SK-N-SH treated with all-trans-retinoic acid at 6 μM for 48 hours (cell line): ENCODE results near the gene MCEE.

ENCODE experiments used
- ATAC-seq: fragments of 200-7000 bp; cut with Tn5 transposase; 3 replicates; pipeline ENCODE4 v1.9.1; 2020; ENCODE audit warnings: mild to moderate bottlenecking, moderate library complexity
- ARNTL ChIP-seq: fragments of 450-650 bp; formaldehyde crosslinking; IDR thresholded peaks from 2 replicates; pipeline ENCODE4 v1.5.0; 2020; ENCODE audit warnings: low read depth, mild to moderate bottlenecking, moderate library complexity, borderline replicate concordance
- BACH2 ChIP-seq: fragments of 250-450 bp; sonication (Bioruptor Pico); IDR thresholded peaks from 2 replicates; pipeline ENCODE4 v1.9.0; 2021; ENCODE audit warnings: mild to moderate bottlenecking, borderline replicate concordance
- CSDC2 ChIP-seq: fragments of 250-450 bp; sonication (Bioruptor Pico); IDR thresholded peaks from 2 replicates; pipeline ENCODE4 v1.5.0; 2020; ENCODE audit warnings: mild to moderate bottlenecking, moderate library complexity
- CSRNP3 ChIP-seq: fragments of 250-450 bp; sonication (Bioruptor Pico); IDR thresholded peaks from 2 replicates; pipeline ENCODE4 v1.5.1; 2021; ENCODE audit warnings: mild to moderate bottlenecking, moderate library complexity
- ESRRG ChIP-seq: fragments of 250-450 bp; sonication (Bioruptor Pico); IDR thresholded peaks from 2 replicates; pipeline ENCODE4 v1.6.1; 2021; ENCODE audit warnings: mild to moderate bottlenecking
- ISL1 ChIP-seq: fragments of 250-450 bp; sonication (Bioruptor Pico); IDR thresholded peaks from 2 replicates; pipeline ENCODE4 v2.1.2; 2022; ENCODE audit warnings: mild to moderate bottlenecking, moderate library complexity
- OSR1 ChIP-seq: fragments of 250-450 bp; sonication (Bioruptor Pico); IDR thresholded peaks from 2 replicates; pipeline ENCODE4 v1.8.0; 2022; ENCODE audit warnings: moderate library complexity, mild to moderate bottlenecking, inconsistent platforms
- POU6F1 ChIP-seq: fragments of 250-450 bp; sonication (Bioruptor Pico); IDR thresholded peaks from 2 replicates; pipeline ENCODE4 v1.8.0; 2021; ENCODE audit warnings: low read depth, mild to moderate bottlenecking, moderate library complexity, borderline replicate concordance
- PPARA ChIP-seq: fragments of 250-450 bp; sonication (Bioruptor Pico); IDR thresholded peaks from 2 replicates; pipeline ENCODE4 v1.5.0; 2020; ENCODE audit warnings: mild to moderate bottlenecking, borderline replicate concordance
- RARB ChIP-seq: fragments of 250-450 bp; sonication (Bioruptor Pico); IDR thresholded peaks from 2 replicates; pipeline ENCODE4 v1.8.0; 2021; ENCODE audit warnings: mild to moderate bottlenecking, moderate library complexity
- SNAI2 ChIP-seq: fragments of 250-450 bp; sonication (Bioruptor Pico); IDR thresholded peaks from 2 replicates; pipeline ENCODE4 v1.5.0; 2020; ENCODE audit warnings: mild to moderate bottlenecking, moderate library complexity
- TCF4 ChIP-seq: fragments of 250-450 bp; sonication (Bioruptor Pico); IDR thresholded peaks from 2 replicates; pipeline ENCODE4 v1.8.0; 2021; ENCODE audit warnings: mild to moderate bottlenecking, moderate library complexity, borderline replicate concordance
- TOX ChIP-seq: fragments of 250-450 bp; sonication (Bioruptor Pico); IDR thresholded peaks from 2 replicates; pipeline ENCODE4 v1.8.0; 2021; ENCODE audit warnings: mild to moderate bottlenecking, moderate library complexity, borderline replicate concordance
- ZC3H10 ChIP-seq: fragments of 250-450 bp; sonication (Bioruptor Pico); IDR thresholded peaks from 2 replicates; pipeline ENCODE4 v1.5.1; 2021; ENCODE audit warnings: mild to moderate bottlenecking, moderate library complexity
- ZFP3 ChIP-seq: fragments of 250-450 bp; sonication (Bioruptor Pico); IDR thresholded peaks from 2 replicates; pipeline ENCODE4 v1.5.0; 2020; ENCODE audit warnings: mild to moderate bottlenecking, moderate library complexity
- ZFP30 ChIP-seq: fragments of 450-650 bp; formaldehyde crosslinking; IDR thresholded peaks from 2 replicates; pipeline ENCODE4 v1.5.0; 2022; ENCODE audit warnings: mild to moderate bottlenecking, moderate library complexity
- ZNF565 ChIP-seq: fragments of 450-650 bp; formaldehyde crosslinking; conservative IDR thresholded peaks from 2 replicates; pipeline ENCODE4 v1.5.0; 2020; ENCODE audit warnings: low read depth, mild to moderate bottlenecking, moderate library complexity
- ZNF70 ChIP-seq: fragments of 450-650 bp; formaldehyde crosslinking; IDR thresholded peaks from 2 replicates; pipeline ENCODE4 v1.5.0; 2020; ENCODE audit warnings: mild to moderate bottlenecking, moderate library complexity
- ZNF8 ChIP-seq: fragments of 450-650 bp; formaldehyde crosslinking; IDR thresholded peaks from 2 replicates; pipeline ENCODE4 v1.5.0; 2020; ENCODE audit warnings: mild to moderate bottlenecking, moderate library complexity
- TF ChIP-seq, protein P1 (sequence below): fragments of 250-450 bp; sonication (Bioruptor Pico); IDR thresholded peaks from 2 replicates; pipeline ENCODE4 v1.5.0; 2020; ENCODE audit warnings: mild to moderate bottlenecking, moderate library complexity

MCEE gene

DNA sequence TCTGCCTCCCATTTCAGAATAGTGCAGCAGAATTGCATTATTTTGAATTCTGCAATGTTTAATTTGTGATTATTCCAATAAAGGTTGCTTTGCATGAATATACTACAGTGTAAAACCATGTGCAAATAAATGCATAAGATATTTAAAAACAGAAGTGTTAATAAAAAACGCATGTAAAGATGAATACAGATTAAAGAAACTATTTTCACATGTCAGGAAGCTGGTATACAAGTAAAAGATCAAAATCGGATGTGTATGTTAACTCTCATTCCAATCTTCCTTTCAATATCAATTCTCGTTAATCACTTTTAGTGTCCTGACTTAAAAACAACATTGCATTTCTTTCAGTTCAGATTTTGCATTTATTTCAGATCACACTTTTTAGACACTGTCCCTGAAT lies 3.1 kb downstream of the MCEE start:
- ATAC-seq = no peak
- no peak for TF ChIP-seq TOX (CRISPR knock-in tag)
- TF ChIP-seq, protein P1, sequence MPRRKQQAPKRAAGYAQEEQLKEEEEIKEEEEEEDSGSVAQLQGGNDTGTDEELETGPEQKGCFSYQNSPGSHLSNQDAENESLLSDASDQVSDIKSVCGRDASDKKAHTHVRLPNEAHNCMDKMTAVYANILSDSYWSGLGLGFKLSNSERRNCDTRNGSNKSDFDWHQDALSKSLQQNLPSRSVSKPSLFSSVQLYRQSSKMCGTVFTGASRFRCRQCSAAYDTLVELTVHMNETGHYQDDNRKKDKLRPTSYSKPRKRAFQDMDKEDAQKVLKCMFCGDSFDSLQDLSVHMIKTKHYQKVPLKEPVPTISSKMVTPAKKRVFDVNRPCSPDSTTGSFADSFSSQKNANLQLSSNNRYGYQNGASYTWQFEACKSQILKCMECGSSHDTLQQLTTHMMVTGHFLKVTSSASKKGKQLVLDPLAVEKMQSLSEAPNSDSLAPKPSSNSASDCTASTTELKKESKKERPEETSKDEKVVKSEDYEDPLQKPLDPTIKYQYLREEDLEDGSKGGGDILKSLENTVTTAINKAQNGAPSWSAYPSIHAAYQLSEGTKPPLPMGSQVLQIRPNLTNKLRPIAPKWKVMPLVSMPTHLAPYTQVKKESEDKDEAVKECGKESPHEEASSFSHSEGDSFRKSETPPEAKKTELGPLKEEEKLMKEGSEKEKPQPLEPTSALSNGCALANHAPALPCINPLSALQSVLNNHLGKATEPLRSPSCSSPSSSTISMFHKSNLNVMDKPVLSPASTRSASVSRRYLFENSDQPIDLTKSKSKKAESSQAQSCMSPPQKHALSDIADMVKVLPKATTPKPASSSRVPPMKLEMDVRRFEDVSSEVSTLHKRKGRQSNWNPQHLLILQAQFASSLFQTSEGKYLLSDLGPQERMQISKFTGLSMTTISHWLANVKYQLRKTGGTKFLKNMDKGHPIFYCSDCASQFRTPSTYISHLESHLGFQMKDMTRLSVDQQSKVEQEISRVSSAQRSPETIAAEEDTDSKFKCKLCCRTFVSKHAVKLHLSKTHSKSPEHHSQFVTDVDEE (CRISPR knock-in tag) = no peak
- TF ChIP-seq ZNF565 (CRISPR knock-in tag) = no peak
- no peak for TF ChIP-seq ARNTL (CRISPR knock-in tag)
- TF ChIP-seq ISL1 (CRISPR knock-in tag) = no peak
- TF ChIP-seq OSR1 (CRISPR knock-in tag) = no peak
- TF ChIP-seq ESRRG (CRISPR knock-in tag) = no peak
- TF ChIP-seq BACH2 (CRISPR knock-in tag) = no peak
- no peak for TF ChIP-seq ZFP30 (CRISPR knock-in tag)
- TF ChIP-seq POU6F1 (CRISPR knock-in tag) = no peak
- no peak for TF ChIP-seq CSRNP3 (CRISPR knock-in tag)
- TF ChIP-seq ZNF8 (CRISPR knock-in tag) = no peak
- TF ChIP-seq TCF4 (CRISPR knock-in tag) = no peak
- no peak for TF ChIP-seq CSDC2 (CRISPR knock-in tag)
- no peak for TF ChIP-seq ZFP3

GRCh38 chr2:71125506-71126294 lies 4.3 kb downstream of the MCEE start:
- no peak for ATAC-seq
- TF ChIP-seq ZNF70 (CRISPR knock-in tag) (no peak), ARNTL (CRISPR knock-in tag) (no peak), RARB (CRISPR knock-in tag) (no peak), TCF4 (CRISPR knock-in tag) (no peak), POU6F1 (CRISPR knock-in tag) (no peak), ZC3H10 (CRISPR knock-in tag) (no peak), ZNF8 (CRISPR knock-in tag) (no peak), ESRRG (CRISPR knock-in tag) (no peak), ZFP3 (no peak)

- TF ChIP-seq ESRRG (CRISPR knock-in tag) (no peak), TOX (CRISPR knock-in tag) (no peak), SNAI2 (CRISPR knock-in tag) (no peak), CSDC2 (CRISPR knock-in tag) (no peak), CSRNP3 (CRISPR knock-in tag) (no peak), POU6F1 (CRISPR knock-in tag) (no peak), PPARA (CRISPR knock-in tag) (no peak)
- no peak for ATAC-seq
Observed at GRCh38 chr2:71122387-71123298, 7.4 kb downstream of the MCEE start.
